ENCODE data around the gene CARMIL1. TPM values are rescaled to one million over a fixed set of nuclear protein-coding genes. Genes with fewer than 3 reads are reported as not detected.

CARMIL1 gene
- 1 to 10 TPM; 2.4 to 9.1 (median 5.8) TPM for total RNA-seq
- polyA plus RNA-seq, result 1 to 10 TPM; 4.8 to 5.1 TPM
- long read RNA-seq, donor 1, partial matches to known transcripts, result 2 of 3 reads
- long read RNA-seq, donor 1, other reads (novel, unspliced or antisense), result 1 of 3 reads
- long read RNA-seq, donor 2, partial matches to known transcripts, result 2 of 4 reads
- long read RNA-seq, donor 2, other reads (novel, unspliced or antisense), result 2 of 4 reads
- long read RNA-seq, donor 3, partial matches to known transcripts, result 2 of 2 reads
- long read RNA-seq, donor 3, other reads (novel, unspliced or antisense), result 0 of 2 reads

DNA sequence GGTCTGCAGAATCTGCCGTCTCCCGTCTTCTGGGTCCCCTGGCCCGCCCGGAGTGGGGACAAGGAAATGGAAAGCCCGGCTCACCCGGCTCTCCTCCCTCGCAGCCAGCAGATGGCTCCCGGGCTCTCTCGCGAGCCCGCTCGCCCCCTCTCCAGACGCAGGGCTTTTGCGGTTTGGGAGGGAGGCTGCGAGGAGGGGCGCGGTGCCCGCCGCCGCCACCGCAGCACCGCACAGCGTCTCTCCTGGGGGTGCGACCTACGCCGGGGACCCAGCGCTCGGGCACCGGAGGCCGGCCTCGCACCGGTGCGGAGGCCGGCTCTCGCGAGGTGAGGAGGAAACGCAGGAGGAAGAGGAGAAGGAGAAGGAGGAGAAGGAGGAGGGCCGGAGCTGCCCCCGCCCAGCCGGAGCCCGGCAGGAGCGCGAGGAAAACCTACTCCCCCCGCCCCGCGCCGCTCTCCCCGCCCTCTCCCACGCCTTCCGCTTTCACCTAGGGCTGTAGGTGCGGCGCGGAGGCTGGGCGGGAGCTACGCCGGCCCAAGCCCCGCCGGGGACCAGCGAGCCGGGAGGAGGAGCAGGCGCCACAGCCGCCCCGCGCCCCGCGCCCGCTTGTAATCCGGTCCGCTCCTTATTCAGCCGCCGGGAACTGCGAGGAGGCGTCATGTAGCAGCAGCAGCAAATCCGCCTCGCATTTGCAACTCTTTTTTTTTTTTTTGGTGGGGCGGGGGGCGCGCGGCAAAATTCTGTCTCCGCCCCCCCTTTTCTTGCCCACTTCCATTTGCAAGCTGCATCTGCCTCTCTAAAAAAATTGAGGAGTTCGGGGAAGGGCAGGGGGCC lies at the start of gene CARMIL1:
TSS of gene CARMIL1 (plus strand) at position 461 of the 834 bp plus-strand sequence. CDS start 422 bp downstream, outside the sequence.
- intact Hi-C loops (cut with DNase I), result loop anchor here (1.0 to 5.0 kb wide), 5 partner anchors 210 to 278 kb away; no protein-coding TSS in a partner anchor
- ATAC-seq (peak; percentile 65 to 94 (median 92)), DNase-seq (peak; percentile 79 to 89 (median 81))
- Histone ChIP-seq H3K9me3 (no peaks in the 10 kb centered on the region), H3K36me3 (no peaks in the 10 kb centered on the region), H3K27ac (peak within 1 kb of the TSS; percentile 23 to 87 (median 62)), H3K27me3 (peaks cover 0 to 20% (median 0%) of the 10 kb centered on the region in 9 donors), H3K4me1 (peaks cover 0 to 25% (median 8%) of the 10 kb centered on the region in 12 donors), H3K4me3 (peak within 1 kb of the TSS; percentile 64 to 96 (median 76))
- WGBS, 4 donors, result 0 to 1% (median 1%) methylated on average over 51 to 81 of the region's 81 CpGs
- no peak for TF ChIP-seq POLR2A (IDR thresholded peaks at IDR 0.05)
- TF ChIP-seq, protein P1, sequence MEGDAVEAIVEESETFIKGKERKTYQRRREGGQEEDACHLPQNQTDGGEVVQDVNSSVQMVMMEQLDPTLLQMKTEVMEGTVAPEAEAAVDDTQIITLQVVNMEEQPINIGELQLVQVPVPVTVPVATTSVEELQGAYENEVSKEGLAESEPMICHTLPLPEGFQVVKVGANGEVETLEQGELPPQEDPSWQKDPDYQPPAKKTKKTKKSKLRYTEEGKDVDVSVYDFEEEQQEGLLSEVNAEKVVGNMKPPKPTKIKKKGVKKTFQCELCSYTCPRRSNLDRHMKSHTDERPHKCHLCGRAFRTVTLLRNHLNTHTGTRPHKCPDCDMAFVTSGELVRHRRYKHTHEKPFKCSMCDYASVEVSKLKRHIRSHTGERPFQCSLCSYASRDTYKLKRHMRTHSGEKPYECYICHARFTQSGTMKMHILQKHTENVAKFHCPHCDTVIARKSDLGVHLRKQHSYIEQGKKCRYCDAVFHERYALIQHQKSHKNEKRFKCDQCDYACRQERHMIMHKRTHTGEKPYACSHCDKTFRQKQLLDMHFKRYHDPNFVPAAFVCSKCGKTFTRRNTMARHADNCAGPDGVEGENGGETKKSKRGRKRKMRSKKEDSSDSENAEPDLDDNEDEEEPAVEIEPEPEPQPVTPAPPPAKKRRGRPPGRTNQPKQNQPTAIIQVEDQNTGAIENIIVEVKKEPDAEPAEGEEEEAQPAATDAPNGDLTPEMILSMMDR (IDR thresholded peaks at IDR 0.05), result peak; percentile 56 to 91 (median 74)

DNA sequence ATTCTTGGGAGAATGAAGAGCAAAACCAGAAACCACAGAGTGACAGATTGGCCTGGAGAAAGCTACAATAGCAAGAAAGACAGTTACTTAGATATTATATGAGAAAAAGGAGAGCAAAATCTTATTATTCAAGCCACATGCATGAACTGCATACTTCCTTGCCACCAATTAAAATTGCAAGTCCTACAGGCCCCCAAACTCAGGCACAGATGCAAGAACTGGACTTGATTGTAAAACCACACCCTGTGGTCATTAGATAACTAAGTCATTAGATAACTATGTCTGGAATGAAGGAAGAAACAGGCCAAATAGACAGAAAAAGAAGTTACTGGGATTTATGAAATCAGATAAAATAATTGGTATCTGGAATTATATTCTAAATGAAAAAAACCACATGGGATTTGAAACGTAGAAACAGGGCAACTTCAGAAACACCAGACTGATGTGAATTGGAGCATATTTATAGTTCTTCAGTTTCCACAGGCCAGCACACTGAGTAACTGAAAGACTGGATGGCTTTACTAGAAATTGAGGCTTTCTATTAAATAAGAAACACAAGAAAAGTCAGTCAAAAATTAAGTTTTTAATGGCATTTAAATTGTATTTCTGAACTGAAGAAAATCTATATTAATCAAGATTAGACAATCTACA lies 49.4 kb upstream of the CARMIL1 start:
- no peak for DNase-seq
- H3K27me3 ChIP-seq, result no peaks in the 10 kb centered on the region
- H3K9me3 ChIP-seq, result no peaks in the 10 kb centered on the region
- H3K4me1 ChIP-seq, result peaks cover 0 to 8% (median 0%) of the 10 kb centered on the region in 12 donors
- intact Hi-C loops (cut with DNase I), result loop anchor here in 5 of 10 donors (5.0 to 10.0 kb wide), 5 partner anchors 33 to 485 kb away; no protein-coding TSS in a partner anchor
- TF ChIP-seq POLR2A (IDR thresholded peaks at IDR 0.05), result no peak
- TF ChIP-seq, protein P1 (IDR thresholded peaks at IDR 0.05), result no peak
- peak overlapping the region in 4 of 12 donors; percentile 34 to 50 (median 42) for H3K27ac ChIP-seq
- H3K4me3 ChIP-seq, result no peak overlapping the region
- peak in 3 of 4 donors; percentile 37 to 58 (median 42) for ATAC-seq
- no peaks in the 10 kb centered on the region for H3K36me3 ChIP-seq
- 48 to 59% (median 49%) methylated on average over 1 of the region's 1 CpG for WGBS, 4 donors

DNA sequence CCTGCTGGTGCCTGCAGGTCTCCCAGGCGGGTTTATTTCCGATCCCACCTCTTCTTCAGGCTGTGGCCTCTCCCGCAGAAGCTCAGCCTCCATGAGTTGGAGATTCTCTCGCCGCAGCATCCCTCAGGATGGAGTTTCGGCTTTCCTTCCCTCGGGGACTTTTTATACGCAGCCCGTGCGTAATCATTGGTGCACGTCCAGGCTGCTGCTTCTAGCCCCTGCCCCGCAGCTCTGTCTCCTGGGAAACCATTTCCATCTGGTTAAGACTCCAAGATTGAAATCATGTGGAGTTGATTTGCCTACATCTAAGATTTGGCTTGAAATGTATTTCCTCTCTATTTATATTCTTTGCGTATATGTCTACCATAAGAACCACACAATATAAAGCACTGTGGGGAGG lies 46.7 kb upstream of the CARMIL1 start:
- ATAC-seq, result peak in 2 of 4 donors; percentile 60 to 68
- intact Hi-C loops (cut with DNase I), result loop anchor here in 1 of 10 donors (10.0 kb wide), 1 partner anchor 322 kb away; no protein-coding TSS in a partner anchor
- no peak overlapping the region for H3K4me3 ChIP-seq
- no peak for TF ChIP-seq POLR2A (IDR thresholded peaks at IDR 0.05)
- TF ChIP-seq, protein P1 (IDR thresholded peaks at IDR 0.05), result no peak
- 76 to 86% (median 81%) methylated on average over 13 of the region's 13 CpGs for WGBS, 4 donors
- no peaks in the 10 kb centered on the region for H3K9me3 ChIP-seq
- DNase-seq, result peak in 4 of 5 donors; percentile 47 to 70 (median 66)
- H3K27ac ChIP-seq, result peak overlapping the region in 1 of 12 donors; percentile 1
- H3K4me1 ChIP-seq, result peaks cover 0 to 8% (median 0%) of the 10 kb centered on the region in 12 donors
- H3K27me3 ChIP-seq, result no peaks in the 10 kb centered on the region
- H3K36me3 ChIP-seq, result no peaks in the 10 kb centered on the region

Data from heart left ventricle (tissue), 16 donors.